GM12891 (cell line): ENCODE results near the gene RGS7.

Experiments
- POLR2A ChIP-seq: IDR thresholded peaks from 2 replicates; pipeline ENCODE4 v1.6.1; 2011; ENCODE audit warnings: low read depth, low read length, control low read depth
- POLR2AphosphoS5 ChIP-seq: IDR thresholded peaks from 2 replicates; pipeline ENCODE4 v1.6.1; 2011; ENCODE audit warnings: low read depth, low read length, control low read depth
- POU2F2 ChIP-seq: IDR thresholded peaks from 2 replicates; pipeline ENCODE4 v1.6.1; 2011; ENCODE audit warnings: low read depth, mild to moderate bottlenecking, control low read depth, low read length, moderate library complexity
- TAF1 ChIP-seq: IDR thresholded peaks from 2 replicates; pipeline ENCODE4 v1.6.1; 2011; ENCODE audit warnings: low read depth, low read length, control low read depth

DNA sequence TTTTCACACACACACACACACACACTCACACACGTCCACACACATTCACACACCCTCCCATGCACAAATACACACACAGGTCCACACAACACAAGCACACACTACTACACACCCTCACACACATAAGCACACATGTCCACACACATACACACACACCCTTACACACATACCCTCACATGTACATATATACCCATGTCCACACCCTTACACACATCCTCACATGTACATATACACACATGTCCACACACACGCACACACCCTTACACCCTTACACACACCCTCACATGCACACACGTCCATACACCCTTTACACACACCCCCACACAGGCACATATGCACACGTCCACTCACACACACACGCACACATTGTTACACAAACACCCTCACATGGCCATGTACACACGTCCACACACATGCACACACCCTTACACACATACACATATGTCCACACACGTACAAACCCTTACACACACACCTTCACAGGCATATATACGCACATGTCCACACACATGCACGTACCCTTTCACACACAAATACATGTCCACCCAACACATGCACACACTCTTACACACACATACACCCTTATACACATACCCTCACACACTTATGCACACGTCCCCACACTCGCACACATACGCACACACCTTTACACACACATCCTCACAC, 50.7 kb downstream of the RGS7 start:
- no peak for TF ChIP-seq POU2F2
- no peak for TF ChIP-seq TAF1
- no peak for TF ChIP-seq POLR2A
- no peak for TF ChIP-seq POLR2AphosphoS5
